Stimulated activated CD8-positive, alpha-beta memory T cell treated with anti-CD3 and anti-CD28 coated beads, Interleukin-15, amount 100 ng/mL, for 4 hours (primary cell): ENCODE measurements around the gene KCNJ1.
A peak's percentile ranks its signal among the peaks of the same experiment; 100 is the strongest.

Experiments used
- DNase-seq, 2 donors: peaks; one replicate each; pipeline ENCODE4 v3.0.0-alpha.2; 2020; ENCODE audit warnings: low read depth in 2 of 2

The KCNJ1 gene

DNA sequence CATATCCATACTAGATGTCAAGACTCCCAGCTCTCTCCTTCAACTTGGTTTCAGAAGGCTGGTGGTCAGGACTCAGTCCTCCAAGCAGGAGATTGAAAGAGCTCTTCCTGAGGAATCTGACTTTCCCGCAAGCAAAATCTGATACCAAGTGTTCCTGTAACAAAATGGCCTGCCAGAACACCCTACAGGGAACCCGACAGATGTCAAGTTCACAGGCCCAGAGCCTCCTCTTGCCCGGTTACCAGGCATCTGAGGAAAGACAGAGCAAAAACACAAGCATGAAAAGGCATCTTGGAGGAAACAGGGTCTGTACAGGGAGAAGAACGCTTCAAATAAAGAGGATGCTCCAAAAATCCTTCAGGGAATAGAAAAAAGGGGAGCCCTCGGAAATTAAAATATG, 15.4 kb upstream of the KCNJ1 start:
- DNase-seq: no peak

DNA sequence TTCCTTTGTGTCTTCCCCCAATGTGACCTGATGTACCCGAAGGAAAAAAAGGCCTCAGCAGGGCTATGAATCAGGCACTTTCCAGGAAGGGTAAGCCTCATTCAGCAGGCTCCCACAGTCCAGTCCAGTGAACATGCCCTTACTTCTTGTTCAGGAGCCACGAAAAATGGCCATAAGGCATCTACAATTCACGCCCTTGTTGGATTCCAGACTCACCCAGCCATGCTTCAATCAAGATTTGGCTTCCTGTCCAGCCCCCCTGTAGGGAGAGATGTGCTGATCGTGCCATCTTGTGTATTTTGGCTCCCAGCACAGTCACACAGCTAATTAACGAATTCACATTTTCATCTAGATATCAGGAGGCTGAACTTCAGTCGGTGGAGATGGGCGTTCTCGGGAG, 14.1 kb upstream of the KCNJ1 start:
- DNase-seq: no peak

DNA sequence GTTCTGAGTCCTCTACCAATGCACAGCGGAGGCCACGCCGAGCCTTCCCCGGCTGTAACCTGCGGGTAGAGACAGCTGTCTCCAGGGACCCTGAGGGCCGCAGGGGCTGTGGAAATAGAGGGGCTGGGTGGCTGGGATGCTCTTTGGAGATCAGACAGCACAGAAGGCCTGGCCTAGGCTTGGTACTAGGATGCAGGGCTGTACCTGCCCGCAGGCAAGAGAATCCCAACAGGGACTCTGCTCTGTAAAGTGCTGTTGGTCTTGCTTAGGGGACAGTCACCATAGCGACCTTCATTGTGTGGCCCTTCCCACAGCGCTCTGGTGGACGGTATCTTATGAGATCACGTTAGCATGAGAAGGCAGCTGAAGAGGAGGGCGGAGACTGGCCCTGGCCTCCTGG, 12.7 kb upstream of the KCNJ1 start:
- no peak for DNase-seq

DNA sequence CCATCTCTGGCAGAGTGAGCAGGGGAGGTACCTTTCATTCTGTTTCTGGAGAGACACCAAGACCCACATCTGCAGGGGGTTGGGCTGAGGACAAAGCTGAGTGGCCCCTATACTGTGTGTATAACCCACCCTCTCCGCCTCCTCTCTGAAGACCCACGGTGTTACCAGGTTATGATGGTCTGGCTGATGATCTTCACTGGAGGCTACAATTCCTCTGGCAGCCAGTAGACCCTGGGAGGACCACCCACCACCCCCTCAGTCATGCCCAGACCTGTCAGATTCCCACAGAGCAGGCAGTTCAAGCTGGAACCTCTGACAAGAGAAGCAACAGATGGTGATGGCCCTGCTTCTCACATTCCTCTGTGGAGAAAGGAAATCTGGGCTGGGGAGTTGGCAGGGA, 11.4 kb upstream of the KCNJ1 start:
- no peak for DNase-seq

DNA sequence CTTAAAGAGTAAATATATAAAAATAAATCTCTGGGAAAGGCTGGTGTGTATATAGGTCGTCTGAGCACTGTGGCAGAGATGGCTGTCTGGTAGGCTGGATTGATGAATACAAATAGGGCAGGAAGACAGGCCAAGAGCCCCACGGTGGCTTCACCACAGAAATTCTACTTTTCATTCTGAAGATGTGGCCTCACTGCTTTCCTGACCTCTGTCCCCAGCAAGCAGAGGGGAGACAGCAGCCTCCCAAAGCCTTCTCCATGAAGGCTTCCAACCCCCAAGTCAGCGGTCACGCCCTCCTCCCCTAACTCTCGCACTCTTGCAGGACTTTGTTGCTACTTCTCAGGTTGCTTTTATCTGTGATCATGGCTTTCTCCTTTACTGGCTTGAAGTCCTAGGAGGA, 10.6 kb upstream of the KCNJ1 start:
- no peak for DNase-seq

DNA sequence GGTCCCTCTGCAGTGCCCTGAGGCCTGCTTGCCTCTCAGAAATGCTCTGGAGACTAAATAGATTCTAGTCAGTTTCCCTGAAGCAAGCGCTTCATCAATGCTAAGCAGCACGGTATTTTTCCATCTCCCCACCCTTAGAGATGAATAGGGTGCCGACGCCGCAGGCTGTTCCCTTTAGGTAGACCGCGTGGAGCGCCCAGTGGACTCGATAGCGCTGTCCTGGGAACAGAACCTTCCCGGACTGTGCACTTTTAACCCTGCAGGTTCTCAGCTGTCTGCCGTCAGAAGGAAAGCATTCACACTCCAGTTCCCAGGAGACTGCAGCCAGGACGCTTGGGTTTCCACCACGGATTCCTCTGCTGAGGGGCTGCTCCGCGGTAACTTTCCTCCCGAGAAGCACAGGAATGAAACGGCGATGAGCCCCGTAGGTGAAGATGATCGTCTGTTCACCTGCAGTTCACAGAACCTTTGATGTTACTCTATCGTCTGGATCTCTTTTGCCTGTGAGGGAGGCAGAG, 9.1 kb upstream of the KCNJ1 start:
- no peak for DNase-seq

DNA sequence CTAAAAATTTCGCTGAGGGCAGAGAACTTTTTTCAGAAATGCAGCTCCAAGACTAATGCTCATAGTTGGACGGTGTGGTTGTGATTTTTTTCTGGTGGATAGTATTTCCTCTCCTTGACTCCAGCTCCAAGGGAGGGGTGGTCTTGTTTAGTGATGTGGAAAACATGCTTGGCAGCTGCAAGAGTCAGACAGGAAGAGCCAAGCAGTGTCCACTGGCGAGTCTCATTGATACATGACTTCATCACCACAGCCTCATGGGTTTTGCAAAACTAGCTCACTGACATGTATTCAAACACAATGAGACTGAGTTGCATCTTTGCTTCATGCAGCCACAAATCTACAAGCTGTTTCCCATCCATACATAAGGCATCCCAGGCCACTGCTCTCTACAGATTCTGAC, 7.3 kb upstream of the KCNJ1 start:
- no peak for DNase-seq

DNA sequence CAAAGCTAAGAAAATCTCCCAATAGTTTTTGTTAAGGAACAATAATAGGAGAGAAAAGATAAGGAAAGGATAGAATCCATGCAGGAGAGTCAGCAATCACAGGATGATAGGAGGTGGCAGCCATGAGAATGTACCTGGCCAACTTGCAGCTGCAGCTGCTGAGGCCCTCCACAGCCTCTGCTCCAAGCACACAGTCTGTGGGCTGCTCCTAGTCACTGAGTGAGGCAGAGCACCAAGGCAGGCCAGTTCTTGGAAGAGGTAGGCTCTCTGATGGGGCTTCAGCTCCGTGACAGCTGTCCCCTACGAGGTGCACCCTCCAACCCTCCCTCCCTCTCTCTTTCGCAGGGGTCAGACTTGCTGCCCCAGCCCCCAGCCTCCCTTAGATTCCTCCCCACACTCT, 5.5 kb upstream of the KCNJ1 start:
- no peak for DNase-seq

DNA sequence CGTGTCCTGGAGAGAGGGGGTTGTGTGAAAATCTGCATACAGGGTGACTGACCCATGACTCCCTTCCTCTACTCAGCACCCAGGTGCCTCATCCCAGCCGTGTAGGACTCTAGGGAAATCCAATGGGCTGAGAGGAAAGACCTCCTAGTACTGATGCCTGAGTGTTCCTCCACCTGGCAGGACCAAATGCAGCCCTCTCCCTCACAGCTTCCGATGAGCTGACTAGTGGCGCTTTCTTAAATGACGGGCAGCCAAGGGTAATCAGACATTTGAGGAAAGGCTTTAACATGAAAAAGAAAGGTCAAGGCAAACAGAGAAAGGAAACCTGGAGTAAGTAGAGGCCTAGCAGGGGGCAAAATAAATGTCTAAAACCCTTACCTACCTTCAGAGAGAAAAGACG, 5.0 kb upstream of the KCNJ1 start:
- DNase-seq: no peak

DNA sequence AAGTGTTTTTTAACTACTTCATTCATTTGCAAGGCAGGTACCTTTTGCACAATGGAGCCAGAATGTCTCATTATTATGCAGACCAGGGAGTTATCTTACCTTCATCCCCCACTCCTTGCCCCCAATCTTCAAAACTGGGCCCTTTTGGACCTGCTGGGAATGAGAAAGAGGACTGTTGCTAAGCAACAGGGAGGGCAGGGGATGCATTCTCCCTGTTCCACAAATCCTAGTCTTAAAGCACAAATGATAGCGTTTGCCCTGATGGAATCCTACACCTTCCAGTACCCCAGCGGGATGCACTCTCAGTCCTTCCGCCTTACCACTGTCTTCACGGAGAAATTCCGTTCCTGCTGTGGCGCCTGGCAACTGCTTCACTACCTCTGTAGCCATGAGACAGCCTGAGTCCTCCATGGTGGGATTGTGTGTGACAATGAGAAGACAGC, 4.1 kb upstream of the KCNJ1 start:
- DNase-seq: no peak

DNA sequence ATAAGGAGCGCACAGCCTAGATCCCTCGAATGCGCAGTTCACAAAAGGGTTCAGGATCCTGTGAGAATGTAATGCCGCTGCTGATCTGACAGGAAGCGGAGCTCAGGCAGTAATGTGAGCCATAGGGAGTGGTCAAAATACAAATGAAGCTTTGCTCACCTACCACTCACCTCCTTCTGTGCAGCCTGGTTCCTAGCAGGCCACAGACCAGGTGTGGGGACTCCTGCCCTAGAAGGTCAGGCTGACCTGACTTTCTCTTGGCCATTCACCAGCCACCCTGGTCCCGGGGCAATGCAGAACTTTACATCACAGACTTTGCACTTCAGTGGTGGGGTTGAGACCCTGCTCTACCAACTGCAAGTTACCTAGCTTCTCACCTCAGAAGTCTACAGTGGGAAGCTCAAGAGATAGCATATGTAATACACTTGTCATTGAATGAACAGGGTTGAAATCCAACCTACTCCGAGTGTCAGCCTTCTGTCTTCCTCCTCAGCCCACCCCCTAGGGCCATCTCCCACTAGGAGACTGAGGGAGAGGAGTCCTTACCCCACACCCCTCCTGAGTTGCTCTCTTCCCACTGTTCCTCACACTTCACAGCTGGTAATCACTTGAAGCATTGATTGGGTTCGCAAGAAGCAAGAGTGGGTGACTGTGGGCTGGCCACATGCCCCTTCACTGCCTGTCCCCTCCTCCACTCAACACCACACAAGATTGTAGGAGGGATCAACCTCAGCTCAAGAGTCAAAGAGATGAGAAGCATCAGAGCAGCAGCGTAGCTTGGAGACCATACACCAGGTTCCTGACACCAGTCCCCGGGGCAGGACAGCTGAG, 2.0 kb upstream of the KCNJ1 start:
- DNase-seq: no peak

DNA sequence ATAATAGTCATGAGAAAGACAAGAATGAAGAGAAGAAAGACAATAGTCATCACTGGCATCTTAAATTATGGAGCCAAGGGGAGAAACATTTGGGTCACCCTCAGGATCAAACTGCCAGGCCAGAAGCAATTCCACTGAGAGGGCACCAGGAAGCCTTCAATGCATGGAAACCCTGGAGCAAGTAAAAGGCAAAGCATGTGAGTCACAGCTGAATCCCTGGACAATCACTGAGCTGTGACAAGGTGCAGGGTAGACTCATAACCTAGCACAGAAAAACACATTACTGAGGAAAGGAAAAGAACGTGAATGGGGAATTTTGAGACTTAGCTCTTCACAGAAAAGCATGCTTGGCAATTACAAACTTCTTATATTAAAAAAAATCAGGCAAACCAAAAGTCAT, 1.6 kb downstream of the KCNJ1 start:
- no peak for DNase-seq

DNA sequence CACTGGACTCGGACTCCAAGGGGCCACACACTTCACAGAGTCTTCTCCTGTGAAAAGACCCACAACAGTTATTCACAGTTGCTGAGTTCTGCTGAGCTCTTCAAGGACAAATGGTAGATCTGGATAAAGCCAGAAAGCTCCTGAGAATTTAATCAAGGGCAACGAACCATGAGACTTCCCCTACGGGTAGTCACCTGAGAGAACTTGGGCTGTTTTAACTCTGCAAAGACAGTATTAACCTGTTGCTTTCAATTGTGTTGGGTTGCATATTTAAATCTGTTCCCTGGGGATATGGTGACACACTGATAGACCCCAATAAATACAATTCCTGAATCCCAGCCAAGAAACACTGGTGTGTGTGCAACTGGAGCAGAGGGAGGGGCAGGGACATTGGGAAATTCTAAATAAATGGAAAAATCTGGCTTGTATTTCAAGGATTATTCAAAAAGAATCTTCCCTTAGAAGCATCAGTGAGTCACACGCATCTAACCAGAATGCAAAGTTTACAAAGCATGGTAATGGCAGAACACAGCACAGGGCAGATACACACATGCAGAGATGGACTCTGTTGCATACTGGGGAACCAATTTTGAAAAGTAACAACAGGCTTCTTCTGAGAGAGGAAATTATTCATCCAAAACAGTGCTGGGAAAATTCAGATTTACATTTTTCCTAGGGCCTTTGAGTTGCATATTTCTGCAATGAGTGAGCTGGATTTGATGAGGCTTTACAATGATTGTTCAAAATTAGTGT, 4.0 kb downstream of the KCNJ1 start:
- DNase-seq: no peak

DNA sequence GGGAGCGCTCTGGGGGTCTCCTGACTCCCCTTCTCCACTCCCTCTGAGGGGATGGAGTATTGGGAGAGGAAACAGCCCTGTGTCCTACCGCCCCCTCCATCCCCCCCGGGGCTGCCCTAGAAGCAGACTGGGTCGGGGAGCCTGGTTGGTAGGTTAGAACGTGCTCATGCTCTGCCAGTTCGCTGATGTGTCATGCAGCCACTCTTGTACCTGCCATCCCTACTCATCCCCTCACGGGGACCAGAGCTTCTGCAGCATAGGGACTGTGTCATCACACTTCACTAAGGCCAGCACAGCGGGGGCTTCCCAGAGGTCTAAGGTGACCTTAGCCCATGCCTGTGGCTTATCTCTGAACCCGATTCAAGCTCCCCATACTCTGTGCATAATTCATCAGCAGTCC, 4.7 kb downstream of the KCNJ1 start:
- no peak for DNase-seq

DNA sequence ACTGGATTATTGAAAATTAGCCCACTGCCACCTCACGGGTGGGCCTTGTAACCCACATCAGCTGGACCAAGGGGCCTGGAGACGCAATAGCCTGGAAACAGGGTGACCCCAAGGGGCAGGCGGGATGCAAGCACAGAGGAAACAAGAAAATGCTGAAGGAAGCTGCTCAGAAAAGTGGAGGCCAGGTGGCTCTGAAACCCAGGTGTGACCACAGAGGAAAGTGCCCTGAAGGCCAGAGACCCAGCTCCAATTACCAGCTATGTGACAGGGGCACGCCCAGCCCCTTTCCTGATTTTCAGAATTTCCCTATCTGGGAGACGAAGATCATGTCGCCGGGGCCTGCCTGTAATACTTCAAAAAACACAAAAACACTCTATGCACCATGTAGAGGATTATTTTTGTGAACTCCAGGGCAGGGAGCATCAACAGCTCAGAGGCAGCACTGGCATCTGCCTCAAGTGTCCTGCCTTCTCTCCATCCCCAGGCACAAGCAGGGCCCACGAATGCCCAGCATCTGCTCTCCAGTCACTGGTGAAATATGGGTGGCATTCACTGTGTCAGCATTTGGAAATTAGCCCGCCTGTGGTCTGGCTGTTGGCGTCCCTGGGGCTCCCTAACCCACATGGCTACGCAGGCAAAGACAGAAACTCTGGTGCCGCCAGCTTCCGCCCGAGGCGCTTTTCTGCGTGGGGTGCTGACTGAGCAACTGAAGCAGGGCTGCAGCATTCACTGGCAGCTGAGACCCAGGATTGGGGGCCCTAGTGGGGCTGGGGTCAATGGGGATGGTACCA, 6.3 kb downstream of the KCNJ1 start:
- DNase-seq: no peak

DNA sequence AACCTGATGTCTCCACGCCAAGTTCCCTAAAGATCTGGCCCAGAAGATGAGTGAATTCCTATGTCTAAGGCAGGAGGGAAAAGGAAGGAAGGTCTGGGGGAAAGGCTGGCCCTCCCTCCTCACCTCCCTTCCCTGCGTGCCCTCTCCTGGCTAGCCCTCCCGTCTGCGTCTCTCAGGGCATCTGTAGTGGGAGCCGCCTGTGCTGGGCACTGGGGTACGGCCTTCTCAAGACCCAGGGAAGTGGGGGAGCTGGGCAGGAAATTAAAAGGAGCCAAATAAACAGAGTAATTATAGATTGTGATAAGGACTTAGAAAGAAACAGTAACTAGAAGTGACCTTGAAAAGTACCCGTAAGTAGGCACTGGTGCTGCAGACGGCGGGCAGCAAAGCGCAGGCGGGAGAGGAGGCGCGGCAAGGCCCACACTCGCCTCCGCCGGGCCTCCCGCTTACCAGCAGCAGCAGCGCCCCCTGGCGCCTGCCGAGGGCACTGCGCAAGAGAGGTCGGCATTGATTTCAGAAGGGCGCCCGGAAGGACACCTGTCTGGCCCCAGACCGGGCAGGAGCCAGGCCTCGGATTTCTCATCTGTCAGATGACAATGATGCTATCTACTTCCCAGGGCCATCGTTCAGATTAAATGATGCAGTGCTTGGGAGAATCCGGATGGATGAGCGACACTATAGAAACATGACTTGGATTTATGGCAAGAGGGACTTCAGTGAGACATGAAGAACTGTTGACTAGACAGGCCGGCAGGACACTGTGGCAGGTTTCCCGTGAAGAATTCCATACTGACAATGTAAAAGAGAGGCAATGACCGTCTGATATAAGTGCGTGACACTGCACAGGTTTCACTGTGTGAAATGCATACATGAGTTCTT, 7.3 kb downstream of the KCNJ1 start:
- peak; percentile 37 to 48 for DNase-seq

DNA sequence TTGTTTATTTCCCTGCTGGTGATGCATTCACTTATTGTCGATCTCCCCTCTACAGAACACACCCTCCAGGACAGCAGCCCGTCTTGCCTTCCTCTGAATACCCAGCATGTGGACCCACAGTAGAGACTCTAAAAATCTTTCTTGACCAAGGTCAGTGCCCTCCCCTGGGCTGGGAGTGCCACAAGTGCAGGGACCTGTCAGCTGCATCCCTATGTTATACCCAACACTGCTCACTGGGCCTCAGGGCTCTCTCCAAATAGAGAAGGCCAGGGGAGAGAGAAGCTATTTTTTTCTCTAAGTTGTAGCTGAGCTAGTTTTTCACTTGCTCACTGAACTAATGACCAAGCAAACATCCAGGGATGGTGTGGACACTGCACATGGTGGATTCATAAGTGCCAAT, 9.8 kb downstream of the KCNJ1 start:
- DNase-seq: no peak

DNA sequence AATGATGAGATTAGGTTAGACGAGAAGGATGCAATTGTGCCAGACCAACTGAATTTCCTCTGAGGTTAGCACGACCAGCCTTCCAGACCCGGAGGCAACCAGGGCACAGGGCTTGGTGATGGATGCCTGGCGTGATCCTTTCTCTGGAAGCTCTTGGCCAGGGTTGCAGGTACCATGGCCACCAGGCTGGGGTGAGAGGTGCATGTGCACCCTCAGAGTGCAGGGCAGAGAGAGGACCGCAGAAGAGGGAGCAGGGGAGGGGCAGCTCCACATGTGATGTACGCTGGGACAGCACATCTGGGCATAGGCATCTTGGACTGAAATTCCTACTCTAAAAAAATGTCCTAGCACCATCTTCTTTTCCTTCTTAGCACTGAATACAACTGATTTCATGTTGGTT, 10.9 kb downstream of the KCNJ1 start:
- DNase-seq: no peak

DNA sequence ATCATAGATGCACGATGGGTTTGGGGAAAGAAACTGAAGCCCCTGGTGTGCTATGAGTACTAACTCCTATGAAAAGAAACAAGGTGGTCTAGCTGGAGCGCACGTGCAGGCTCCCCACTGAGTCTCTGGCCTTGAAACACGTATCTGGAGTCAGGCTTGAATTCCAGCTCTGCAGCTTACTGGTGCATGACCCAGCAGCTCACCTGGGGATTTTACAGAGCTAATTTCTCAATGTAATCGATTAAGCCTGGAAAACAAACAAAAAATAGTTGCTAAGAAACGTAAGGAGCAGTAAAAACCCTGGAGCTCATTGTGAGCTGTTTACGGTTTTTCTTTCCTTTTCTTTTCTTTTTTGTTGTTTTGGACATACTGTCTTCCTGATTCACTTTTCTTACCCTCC, 12.3 kb downstream of the KCNJ1 start:
- DNase-seq: no peak

DNA sequence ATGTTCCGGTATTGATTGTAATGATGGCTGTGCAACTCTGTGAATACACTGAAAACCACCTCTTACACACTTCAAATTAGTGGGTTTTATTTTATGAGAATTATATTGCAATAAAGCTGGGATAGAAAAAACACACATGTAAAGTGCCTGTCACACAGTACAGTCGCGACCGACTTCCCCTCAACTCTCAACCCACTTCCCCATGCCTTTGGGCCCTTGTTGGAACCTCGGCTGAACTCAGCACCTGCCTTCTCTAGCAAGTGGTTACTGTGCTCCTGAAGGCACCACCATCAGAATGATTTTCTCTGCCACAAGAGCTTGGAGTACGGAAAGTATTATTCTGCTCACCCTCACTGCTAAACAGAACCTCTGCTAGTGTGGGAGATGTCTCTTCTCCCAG, 13.5 kb downstream of the KCNJ1 start:
- DNase-seq: no peak

DNA sequence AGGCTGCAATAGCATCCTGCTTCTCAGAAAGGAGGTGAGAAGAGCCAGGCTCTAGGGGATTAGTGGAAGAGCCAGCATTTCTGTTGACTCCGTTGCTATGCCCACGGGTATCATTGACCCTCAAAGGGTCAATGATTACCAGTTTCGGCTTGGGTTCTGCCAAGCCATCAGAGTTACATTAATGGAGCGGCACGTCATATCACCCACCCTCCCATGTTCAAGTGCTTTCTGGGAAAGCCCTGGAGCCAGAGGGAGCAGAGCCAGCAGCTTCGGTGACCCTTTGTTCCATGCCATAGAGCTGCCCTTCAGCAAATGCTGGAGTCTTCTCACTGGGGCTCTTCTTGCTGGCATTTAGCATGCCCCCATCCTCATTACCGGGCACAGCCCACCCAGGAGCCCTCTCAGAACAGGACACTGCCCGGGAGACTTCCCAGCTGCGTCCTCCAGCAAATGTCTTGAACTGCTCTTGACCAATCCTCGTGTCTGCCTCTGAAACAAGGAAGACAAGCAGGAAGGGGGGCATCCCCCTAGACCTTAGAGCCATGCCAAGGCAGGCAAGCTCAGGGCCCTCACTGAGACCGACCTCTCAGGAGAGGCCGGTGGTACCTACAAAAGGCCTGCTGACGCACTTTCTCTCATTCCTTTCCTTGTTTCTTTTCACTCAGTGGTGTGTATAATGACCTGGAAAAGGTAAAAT, 14.6 kb downstream of the KCNJ1 start:
- DNase-seq: no peak
